Measurements from ENCODE around the gene KAZALD1. TPM values are rescaled to one million over a fixed set of nuclear protein-coding genes. Genes with fewer than 3 reads are reported as not detected.

Gene KAZALD1
- total RNA-seq, 4 donors from 2014 or later, result 25.9 to 41.8 (median 39.1) TPM; not detected in 1

DNA sequence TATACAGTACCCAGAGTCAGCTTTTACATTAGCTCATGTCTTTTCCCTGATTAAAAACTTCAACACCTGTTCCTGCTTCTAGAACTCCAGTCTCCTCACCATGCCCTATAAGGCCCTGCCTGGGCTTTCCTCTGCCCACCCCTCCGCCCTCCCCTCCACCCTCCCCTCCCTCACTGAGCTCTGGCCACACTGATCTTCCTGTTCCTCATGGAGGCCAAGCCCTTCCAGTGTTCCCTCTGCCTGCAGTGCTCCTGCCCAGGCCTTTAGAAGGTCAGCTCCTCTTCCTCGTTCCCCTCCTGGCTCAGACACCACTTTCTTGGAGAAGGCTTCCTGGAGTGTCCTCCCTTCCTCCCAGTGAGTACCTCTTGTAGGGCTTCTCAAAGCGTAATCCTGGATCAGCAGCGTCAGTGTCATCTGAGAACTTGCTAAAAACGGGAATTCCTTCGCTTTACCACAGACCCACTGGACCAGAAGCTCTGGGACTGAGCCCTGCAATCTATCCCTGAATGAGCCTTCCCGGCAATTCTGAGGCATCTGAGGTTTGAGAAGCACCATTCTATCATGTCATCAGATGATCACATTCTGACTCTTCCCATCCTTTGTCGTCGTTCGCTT is 34.6 kb upstream of the KAZALD1 start:
- H3K27ac ChIP-seq, result no peak overlapping the region
- TF ChIP-seq, protein P1, sequence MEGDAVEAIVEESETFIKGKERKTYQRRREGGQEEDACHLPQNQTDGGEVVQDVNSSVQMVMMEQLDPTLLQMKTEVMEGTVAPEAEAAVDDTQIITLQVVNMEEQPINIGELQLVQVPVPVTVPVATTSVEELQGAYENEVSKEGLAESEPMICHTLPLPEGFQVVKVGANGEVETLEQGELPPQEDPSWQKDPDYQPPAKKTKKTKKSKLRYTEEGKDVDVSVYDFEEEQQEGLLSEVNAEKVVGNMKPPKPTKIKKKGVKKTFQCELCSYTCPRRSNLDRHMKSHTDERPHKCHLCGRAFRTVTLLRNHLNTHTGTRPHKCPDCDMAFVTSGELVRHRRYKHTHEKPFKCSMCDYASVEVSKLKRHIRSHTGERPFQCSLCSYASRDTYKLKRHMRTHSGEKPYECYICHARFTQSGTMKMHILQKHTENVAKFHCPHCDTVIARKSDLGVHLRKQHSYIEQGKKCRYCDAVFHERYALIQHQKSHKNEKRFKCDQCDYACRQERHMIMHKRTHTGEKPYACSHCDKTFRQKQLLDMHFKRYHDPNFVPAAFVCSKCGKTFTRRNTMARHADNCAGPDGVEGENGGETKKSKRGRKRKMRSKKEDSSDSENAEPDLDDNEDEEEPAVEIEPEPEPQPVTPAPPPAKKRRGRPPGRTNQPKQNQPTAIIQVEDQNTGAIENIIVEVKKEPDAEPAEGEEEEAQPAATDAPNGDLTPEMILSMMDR (IDR thresholded peaks at IDR 0.05), result no peak
- no peak for TF ChIP-seq POLR2A (IDR thresholded peaks at IDR 0.05)
- H3K27me3 ChIP-seq, result no peaks in the 10 kb centered on the region
- H3K36me3 ChIP-seq, result no peaks in the 10 kb centered on the region
- H3K4me1 ChIP-seq, result peaks cover 0 to 7% (median 3%) of the 10 kb centered on the region in 4 donors
- no peaks in the 10 kb centered on the region for H3K9me3 ChIP-seq
- no peak overlapping the region for H3K4me3 ChIP-seq
- DNase-seq, result no peak

DNA sequence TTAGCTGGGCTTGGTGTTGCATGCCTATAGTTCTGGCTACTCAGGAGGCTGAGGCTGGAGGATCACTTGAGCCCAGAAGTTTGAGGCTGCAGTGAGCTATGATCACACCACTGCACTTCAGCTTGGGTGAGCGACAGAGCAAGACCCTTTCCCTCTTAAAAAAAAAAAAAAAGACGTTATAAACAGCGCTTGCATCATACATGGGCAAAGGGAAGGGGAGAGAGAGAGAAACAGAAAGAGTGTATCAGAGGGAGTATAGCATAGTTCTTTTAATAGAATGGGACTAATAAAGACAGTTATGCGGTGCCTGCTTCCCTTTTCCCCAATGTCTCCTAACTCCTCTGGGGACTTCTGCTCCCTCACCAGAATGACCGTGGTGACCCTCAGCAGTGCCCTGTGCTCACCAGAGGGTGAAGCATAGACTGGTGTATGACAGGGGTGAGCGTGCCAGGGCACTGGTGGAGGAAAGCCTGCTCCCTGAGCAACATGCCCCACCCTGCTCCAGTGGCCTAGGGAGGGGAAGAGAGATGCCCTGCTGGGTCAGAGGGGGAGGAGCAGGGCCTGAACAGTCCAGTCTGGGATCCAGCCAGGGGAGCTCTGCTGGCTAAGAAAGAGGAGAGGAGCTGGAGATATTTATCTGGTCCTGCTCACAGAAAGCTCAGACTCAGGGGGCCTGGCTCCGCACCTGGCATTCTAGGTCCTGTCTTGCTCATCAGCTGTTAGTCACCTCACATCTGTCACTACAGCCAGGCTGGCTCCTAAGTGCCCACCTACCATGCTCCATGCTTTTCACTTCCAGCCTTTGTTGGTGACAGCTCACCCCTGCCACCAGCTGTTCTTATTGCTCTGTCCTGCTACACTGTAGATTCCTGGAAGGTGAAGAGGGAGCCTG is 33.1 kb upstream of the KAZALD1 start:
- Histone ChIP-seq H3K27ac (no peak overlapping the region), H3K36me3 (no peaks in the 10 kb centered on the region), H3K4me3 (no peak overlapping the region), H3K4me1 (peaks cover 0 to 16% (median 7%) of the 10 kb centered on the region in 4 donors), H3K27me3 (no peaks in the 10 kb centered on the region), H3K9me3 (no peaks in the 10 kb centered on the region)
- DNase-seq, result peak in 1 of 3 donors; percentile 51
- no peak for TF ChIP-seq POLR2A (IDR thresholded peaks at IDR 0.05)
- TF ChIP-seq, protein P1 (IDR thresholded peaks at IDR 0.05), result no peak

DNA sequence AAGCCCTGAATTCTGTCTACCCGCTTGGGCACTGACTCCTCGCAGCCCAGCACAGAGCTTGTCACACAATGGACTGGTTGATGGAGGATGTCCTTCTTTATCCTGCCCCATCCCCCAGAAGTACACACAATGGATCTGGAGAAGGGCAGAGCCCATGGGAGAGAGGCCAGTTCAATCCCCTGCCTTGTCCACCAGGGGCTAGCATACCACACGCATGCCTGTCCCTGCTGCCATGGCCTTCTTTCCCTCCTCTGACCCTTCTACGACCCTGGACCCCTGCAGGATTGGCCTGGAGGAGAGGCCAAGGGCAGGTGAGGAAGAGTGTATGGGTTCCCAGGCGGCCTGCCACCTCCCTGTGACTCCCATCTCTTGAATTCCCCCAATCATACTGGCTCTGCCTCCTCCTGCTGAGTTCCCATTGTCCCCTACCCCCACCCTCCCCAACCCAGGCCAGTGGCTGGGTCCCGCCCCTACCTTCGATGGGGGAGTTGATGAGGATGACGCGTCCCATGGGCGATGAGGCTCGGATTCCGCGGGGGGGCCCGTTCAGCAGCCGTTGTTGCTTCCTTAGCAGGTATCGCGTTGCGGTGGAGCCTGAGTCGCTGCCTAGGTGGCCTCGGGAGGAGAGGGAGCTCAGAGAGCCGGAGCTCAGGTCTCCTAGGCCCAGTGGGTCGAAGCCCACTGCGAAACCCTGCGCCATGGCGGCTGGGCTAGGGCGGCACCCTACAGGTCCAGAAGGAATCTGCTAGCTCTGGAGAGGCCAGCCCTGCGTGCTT is 32.1 kb upstream of the KAZALD1 start:
- Histone ChIP-seq H3K4me3 (peak overlapping the region in 2 of 4 donors; percentile 67 to 88), H3K36me3 (peaks cover 0 to 2% (median 0%) of the 10 kb centered on the region in 3 donors), H3K27ac (no peak overlapping the region), H3K4me1 (peaks cover 0 to 17% (median 7%) of the 10 kb centered on the region in 4 donors), H3K27me3 (no peaks in the 10 kb centered on the region), H3K9me3 (no peaks in the 10 kb centered on the region)
- no peak for TF ChIP-seq POLR2A (IDR thresholded peaks at IDR 0.05)
- TF ChIP-seq, protein P1 (IDR thresholded peaks at IDR 0.05), result peak in 1 of 6 experiments; percentile 8
- peak in 1 of 3 donors; percentile 50 for DNase-seq

DNA sequence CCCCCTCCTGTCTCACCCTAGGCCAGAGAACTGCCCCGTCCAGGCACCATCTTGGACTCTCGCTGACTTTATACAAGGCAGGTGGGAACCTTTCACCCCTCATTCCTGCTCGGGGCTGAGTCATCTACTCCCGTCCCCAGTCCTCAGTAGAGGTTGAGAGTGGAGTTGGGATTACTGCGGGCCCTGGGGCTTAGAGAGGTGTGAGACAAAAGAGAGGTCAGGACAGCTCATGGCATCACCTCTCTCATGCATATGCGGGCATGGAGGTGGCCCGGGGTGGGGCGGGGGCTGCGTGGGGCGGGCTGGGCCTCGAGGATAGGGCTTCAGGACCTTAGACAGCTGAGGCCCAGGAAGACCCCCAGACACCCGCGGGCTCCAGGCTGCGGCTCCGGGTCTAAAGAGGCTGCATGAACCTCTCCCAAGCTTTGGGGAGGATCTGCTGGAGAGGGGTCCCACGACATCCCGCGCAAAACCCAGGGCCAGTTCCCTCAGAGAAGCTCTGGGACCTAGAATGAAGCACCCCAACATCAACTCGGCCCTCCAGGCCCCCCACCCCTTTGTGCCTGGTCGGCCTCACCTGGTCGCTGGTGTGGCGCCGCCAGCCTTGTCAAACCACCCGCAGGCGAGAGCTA is 31.2 kb upstream of the KAZALD1 start:
- Histone ChIP-seq H3K4me1 (peaks cover 0 to 26% (median 7%) of the 10 kb centered on the region in 4 donors), H3K27ac (peak overlapping the region; percentile 92 to 100 (median 98)), H3K36me3 (peaks cover 0 to 11% (median 0%) of the 10 kb centered on the region in 3 donors), H3K4me3 (peak overlapping the region; percentile 67 to 88 (median 77)), H3K27me3 (no peaks in the 10 kb centered on the region), H3K9me3 (no peaks in the 10 kb centered on the region)
- peak in 1 of 3 donors; percentile 62 for DNase-seq
- TF ChIP-seq, protein P1 (IDR thresholded peaks at IDR 0.05), result no peak
- no peak for TF ChIP-seq POLR2A (IDR thresholded peaks at IDR 0.05)
